Measurements from ENCODE around the gene USP27X.
A peak's percentile ranks its signal among the peaks of the same experiment; 100 is the strongest.

USP27X gene

DNA sequence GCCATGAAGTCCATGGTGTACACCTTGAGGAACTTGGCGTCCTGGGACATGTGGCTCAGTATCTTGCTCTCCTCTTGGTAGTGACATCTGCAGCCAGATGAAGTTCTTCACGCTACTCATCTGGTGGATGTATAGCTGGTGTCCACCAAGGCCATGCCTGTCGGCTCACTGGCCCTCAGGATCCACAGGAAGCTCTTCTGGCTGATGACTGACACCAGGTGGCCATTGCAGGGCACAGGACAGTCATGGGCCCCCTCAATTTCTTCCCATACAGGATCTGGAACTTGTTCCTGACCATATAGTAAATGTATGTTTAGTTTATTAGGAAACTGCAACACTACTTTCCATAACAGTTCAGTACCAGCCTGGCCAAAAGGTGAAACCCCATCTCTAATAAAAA lies 32.8 kb downstream of the USP27X start:
- TF ChIP-seq, protein P1, sequence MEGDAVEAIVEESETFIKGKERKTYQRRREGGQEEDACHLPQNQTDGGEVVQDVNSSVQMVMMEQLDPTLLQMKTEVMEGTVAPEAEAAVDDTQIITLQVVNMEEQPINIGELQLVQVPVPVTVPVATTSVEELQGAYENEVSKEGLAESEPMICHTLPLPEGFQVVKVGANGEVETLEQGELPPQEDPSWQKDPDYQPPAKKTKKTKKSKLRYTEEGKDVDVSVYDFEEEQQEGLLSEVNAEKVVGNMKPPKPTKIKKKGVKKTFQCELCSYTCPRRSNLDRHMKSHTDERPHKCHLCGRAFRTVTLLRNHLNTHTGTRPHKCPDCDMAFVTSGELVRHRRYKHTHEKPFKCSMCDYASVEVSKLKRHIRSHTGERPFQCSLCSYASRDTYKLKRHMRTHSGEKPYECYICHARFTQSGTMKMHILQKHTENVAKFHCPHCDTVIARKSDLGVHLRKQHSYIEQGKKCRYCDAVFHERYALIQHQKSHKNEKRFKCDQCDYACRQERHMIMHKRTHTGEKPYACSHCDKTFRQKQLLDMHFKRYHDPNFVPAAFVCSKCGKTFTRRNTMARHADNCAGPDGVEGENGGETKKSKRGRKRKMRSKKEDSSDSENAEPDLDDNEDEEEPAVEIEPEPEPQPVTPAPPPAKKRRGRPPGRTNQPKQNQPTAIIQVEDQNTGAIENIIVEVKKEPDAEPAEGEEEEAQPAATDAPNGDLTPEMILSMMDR (IDR thresholded peaks at IDR 0.05): no peak
- Histone ChIP-seq H3K4me3 (no peak overlapping the region), H3K27ac (no peak overlapping the region)
- no peak for DNase-seq (ENCODE audit: low spot score)

DNA sequence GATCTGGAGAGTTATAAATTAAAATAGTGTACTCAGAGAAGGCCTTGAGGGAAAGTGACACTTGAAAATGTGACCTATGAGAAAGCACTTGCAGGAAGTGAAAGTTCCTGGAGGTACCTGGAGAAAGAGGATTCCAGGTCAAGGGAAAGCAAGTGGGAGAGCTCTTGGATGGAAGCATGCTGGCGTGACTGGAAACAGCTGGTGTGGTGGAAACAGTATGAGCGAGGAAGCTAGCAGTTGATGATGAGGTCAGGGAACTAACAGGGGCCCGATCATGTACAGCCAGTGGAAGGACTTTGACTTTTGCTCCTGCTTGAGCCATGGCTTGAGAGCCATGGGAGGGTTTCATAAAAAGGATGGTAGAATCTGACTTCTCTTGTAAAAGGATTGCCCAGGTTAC lies 33.6 kb downstream of the USP27X start:
- TF ChIP-seq, protein P1 (IDR thresholded peaks at IDR 0.05): no peak
- DNase-seq (ENCODE audit: low spot score): no peak
- Histone ChIP-seq H3K27ac (no peak overlapping the region), H3K4me3 (no peak overlapping the region)

DNA sequence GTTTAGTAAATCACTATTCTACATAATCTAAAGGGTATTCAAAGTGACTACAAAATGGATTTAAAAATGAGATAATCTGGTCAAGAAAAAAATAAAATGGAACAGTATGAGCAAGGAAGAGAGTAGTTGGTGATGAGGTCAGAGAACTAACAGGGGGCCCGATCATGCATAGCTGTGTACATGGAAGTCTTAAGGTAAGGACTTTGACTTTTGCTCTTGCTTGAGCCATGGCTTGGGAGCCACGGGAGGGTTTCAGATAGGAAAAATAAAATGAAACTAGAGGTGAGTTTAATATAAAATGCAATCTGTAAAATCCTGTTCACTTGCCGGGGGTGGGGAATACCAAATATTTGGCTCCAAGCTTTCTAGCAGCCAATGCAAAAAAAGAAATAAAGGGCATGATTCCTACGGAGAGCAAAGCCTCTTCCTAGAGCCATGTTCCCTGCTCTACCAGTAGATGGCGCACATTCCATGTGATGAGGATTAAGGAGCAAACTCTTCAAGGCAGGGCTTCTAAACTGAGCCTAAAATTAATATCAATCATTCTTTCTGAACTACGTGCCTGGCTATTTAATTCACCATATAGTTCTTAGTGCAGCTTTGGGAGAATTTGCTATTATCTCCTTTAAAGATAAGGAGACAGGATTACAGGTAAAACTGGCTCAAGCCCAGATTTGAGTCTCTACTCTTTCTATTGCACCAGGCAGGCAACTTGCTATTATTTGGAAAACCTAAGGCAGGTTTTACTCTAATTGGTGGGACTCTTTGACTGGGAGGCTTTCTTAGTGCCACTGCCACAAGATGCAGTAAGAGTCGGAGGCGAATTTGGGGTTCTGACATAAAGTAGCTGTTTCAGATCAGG lies 36.3 kb downstream of the USP27X start:
- Histone ChIP-seq H3K4me3 (no peak overlapping the region), H3K27ac (no peak overlapping the region)
- TF ChIP-seq, protein P1 (IDR thresholded peaks at IDR 0.05): peak; percentile 74
- no peak for DNase-seq (ENCODE audit: low spot score)

DNA sequence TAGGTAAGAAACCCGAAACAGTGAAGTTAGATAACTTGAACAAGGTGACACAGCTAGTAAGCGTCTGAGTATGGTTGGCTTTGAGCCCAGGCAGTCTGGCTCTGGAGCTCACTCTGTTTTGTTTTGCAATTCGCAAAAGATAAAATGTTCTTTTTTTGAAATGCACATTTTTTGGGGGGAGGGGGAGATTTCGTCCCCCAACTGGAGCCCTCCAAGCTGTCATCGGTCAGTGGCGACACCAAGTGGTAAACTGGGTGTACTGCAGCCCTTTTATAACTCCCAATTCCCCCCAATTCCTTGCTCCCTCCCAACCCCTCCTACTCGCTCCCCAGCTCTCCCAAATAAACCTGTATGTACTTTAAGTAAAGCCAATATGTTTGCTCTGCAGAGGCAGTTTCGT lies 40.3 kb downstream of the USP27X start:
- DNase-seq (ENCODE audit: low spot score): no peak
- TF ChIP-seq, protein P1 (IDR thresholded peaks at IDR 0.05): peak; percentile 72
- Histone ChIP-seq H3K27ac (peak overlapping the region in 1 of 2 donors; percentile 59), H3K4me3 (no peak overlapping the region)

DNA sequence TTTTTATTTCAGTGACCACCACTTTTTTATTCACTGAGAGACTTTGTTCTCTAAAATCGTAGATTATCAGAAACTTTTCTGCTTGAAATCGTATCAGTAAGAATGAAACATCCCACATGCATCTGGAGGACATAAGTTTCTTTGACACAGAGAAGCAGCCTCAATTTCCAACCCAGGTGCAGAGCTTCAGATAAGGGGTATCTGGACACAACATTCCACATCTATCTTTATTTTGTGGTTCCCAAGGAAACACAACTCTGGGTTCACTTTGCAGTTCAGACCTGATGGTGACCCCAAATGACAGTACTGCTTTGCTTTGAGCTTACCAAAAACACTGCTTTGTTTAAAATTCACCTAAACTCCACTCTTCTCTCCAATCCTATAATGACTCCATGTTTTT lies 41.8 kb downstream of the USP27X start:
- Histone ChIP-seq H3K27ac (no peak overlapping the region), H3K4me3 (no peak overlapping the region)
- TF ChIP-seq, protein P1 (IDR thresholded peaks at IDR 0.05): no peak
- no peak for DNase-seq (ENCODE audit: low spot score)

DNA sequence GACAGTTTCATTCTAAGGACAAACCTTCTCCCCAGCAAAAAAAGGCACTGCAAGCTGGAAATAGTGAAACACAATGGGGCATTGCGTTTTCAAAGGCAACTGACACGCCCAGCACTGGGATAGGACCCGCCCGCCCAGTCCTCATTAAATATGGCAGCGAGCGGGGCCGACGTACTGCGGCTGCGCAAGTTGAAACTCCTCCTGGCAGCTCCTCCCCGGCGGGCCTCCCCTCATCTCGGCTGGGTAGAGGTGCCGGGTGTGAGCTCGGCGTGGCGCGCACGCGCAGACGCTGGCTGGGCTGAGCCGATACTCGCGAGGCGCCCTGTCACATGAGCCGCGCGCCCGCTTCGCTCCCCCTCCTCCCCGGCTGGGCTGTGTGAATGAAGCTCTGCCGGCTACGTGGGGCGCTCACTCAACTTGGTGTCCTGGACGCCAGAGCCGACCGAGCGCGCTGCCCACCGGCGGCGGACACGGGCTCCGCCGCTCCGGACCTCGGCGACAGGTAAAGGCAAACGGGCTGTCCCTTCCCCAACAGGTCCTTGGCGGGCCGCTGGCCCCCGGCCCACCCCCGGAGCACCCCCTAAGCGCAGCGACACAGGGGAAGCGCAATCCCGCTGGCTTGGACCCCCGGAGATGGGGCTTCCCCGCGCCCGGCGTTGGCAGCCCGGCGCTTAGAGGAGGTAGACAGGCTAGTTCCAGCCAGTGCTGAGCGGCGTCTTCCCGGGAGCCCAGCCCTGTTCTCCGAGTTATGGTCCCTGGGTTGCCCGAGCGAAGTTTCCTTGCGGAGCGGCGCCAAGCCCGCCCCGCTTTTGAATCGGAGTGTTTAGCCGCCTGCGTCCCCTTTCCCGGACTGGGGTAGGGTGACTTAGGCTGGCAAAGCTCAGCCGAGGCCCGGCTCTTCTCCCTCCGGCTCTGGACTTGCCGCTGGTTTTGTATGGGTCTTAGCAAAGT lies 43.3 kb downstream of the USP27X start, which contains the start of gene CLCN5:
Gene CLCN5, plus strand, starts transcription at position 306 of the 951 bp plus-strand sequence. CDS start 2,703 bp downstream, outside the sequence.
- TF ChIP-seq, protein P1 (IDR thresholded peaks at IDR 0.05): no peak
- DNase-seq (ENCODE audit: low spot score): peak; percentile 95
- Histone ChIP-seq H3K27ac (peak within 1 kb of the TSS; percentile 64 to 86), H3K4me3 (peak within 1 kb of the TSS; percentile 82)

Data from coronary artery (tissue), 2 donors.